SIG-M5 (cell line): ENCODE results near the gene CDK5RAP1.

Source experiments
- DNase-seq: peaks from one replicate; lab custom pipeline; 2025; lab: John Stamatoyannopoulos, UW

CDK5RAP1 gene

GRCh38 chr20:33386673-33387072 is 14.6 kb downstream of the CDK5RAP1 start:
- no peak for DNase-seq

DNA sequence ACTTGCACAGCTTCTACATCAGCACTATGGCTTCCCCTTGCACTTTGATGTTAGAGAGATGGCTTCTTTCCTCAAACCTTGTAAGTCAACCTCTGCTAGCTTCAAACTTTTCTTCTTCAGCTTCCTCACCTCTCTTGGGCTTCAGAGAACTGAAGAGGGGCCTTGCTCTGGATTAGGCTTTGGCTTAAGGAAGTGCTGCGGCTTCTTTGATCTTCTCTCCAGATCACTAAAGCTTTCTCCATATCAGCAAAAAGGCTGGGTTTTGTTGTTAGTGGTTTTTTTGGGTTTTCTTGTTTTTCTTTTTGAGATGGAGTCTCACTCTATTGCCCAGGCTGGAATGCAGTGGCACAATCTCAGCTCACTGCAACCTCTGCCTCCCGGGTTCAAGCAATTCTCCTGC is 24.0 kb downstream of the CDK5RAP1 start:
- DNase-seq: no peak

GRCh38 chr20:33373735-33374605 is 27.3 kb downstream of the CDK5RAP1 start:
- DNase-seq: no peak

- DNase-seq: no peak
Observed at GRCh38 chr20:33372993-33373441, 28.3 kb downstream of the CDK5RAP1 start.

- no peak for DNase-seq
Observed at GRCh38 chr20:33370291-33370690, 31.0 kb downstream of the CDK5RAP1 start.

GRCh38 chr20:33362898-33363297 is 38.4 kb downstream of the CDK5RAP1 start:
- DNase-seq: no peak

GRCh38 chr20:33359399-33360261 is 41.7 kb downstream of the CDK5RAP1 start:
- DNase-seq: no peak

DNA sequence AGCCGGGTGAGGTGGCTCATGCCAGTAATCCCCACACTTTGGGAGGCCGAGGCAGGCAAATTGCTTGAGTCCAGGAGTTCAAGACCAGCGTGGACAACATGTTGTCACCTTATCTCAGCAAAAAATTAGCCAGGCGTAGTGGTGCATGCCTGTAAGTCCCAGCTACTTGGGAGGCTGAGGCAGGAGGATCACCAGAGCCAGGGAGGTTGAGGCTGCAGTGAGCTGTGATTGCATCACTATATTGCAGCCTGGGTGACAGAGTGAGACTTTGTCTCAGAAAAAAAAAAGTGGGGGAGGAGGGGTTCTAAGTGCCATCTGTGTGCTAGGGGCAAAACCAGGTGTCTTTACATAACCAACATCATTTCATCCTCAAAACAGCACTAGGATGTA is 48.3 kb downstream of the CDK5RAP1 start:
- DNase-seq: no peak

- no peak for DNase-seq
Observed at GRCh38 chr20:33352258-33353012, 48.9 kb downstream of the CDK5RAP1 start.

GRCh38 chr20:33351696-33352095 is 49.6 kb downstream of the CDK5RAP1 start:
- no peak for DNase-seq

- no peak for DNase-seq
Observed at GRCh38 chr20:33349493-33349892, 51.8 kb downstream of the CDK5RAP1 start.

GRCh38 chr20:33348136-33348937 is 53.0 kb downstream of the CDK5RAP1 start:
- DNase-seq: no peak

GRCh38 chr20:33345342-33345741 is 56.0 kb downstream of the CDK5RAP1 start:
- no peak for DNase-seq

GRCh38 chr20:33343521-33343920 is 57.8 kb downstream of the CDK5RAP1 start:
- DNase-seq: no peak

DNA sequence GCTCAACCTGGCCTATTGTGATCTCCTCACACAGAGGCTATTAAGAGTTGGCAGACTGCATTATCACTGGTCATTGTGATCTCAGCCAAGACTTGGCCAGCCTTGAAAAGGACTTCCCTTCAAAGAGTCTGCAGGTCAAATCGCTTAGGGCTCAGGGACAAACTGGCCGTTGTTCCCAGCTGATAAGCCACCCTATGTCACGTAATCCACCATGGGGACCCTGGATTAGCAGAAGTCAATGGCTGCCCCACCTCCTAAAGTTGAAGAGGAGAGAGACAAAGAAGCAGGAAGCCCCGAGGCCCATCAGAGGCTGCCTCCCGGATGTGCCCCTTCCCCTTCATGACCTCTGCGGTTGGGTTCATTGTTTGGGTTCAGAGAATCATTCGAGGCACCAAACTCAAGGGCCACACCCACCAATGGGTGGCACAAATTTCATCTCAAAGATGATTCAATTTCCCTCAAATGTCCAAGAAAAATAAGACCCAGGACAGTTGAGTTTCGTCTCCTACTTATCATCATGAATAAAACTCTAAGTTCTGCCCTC is 61.7 kb downstream of the CDK5RAP1 start:
- no peak for DNase-seq

GRCh38 chr20:33338467-33339258 is 62.7 kb downstream of the CDK5RAP1 start:
- no peak for DNase-seq

DNA sequence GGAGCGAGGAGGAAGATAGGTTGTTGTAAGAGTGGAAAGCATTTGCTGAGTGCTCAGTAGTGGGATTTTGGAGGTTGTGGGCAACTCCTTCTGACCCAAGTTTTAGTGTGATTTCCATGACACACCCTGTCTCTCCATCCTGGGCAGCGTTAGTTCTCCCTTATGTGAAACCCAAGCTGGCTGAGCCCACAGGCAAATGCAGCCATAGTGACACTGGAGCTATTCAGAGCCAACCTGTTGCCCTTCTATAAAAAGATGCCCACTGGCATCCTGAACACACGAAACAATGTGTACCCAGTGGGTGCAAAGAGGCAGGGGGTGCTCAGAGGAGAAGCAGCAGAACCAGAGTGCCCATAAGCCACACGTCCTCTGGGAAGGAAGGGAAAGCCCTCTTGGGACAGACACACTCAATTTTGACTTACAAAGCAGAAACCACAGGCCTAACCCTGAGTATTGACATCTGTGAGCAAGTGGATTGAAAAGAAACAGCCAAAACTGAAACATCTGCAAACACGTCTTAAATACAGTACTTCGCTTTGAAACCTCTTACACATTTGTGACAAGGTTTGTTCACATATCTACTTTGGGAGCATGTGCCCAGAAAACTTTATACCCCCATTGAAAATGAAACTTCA is 63.7 kb downstream of the CDK5RAP1 start:
- no peak for DNase-seq

- DNase-seq: no peak
Observed at GRCh38 chr20:33337119-33337518, 64.2 kb downstream of the CDK5RAP1 start.

- no peak for DNase-seq
Observed at GRCh38 chr20:33336375-33336774, 64.9 kb downstream of the CDK5RAP1 start.

DNA sequence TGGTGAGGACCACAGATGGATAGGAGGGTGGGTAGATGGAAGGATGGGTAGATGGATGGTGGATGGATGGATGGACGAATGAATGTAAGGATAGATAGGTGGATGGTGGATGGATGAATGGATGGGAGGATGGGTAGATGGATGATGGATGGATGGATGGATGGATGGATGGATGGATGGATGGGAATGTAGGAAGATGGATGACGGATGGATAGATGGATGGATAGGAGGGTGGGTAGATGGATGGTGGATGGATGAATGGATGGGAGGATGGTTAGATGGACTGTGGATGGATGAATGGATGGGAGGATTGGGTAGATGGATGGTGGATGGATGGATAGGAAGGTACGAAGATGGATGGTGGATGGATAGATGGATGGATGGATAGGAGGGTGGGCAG is 67.2 kb downstream of the CDK5RAP1 start:
- no peak for DNase-seq
